ENCODE results near the gene CNBD2. TPM values are rescaled to one million over a fixed set of nuclear protein-coding genes. Genes with fewer than 3 reads are reported as not detected.

The CNBD2 gene
- polyA plus RNA-seq, 1 experiment = 2.4 TPM

- ChIA-PET CTCF (interaction anchor here (0.9 to 14.7 kb wide), 5 partner anchors 8 to 172 kb away, joined by 3 to 498 read pairs (median 7); partner anchors contain the start of gene SCAND1), POLR2A (no interaction called here)
- Histone ChIP-seq H3K27me3 (ENCODE audit: control insufficient read depth, insufficient read depth, low read length) (peaks cover 7% of the 10 kb centered on the region), H3K4me3 (ENCODE audit: low read depth, low read length) (no peak overlapping the region), H3K36me3 (ENCODE audit: control insufficient read depth, insufficient read depth, low read length) (no peaks in the 10 kb centered on the region)
- TF ChIP-seq CTCF (IDR thresholded peaks at IDR 0.05; ENCODE audit: insufficient read depth, low read depth, low read length) = no peak
- DNase-seq (ENCODE audit: low read depth) = no peak
These were observed 16.0 kb downstream of the CNBD2 start for GRCh38 chr20:35984382-35984781.

GRCh38 chr20:35985806-35986205, 17.4 kb downstream of the CNBD2 start:
- no peak for TF ChIP-seq CTCF (IDR thresholded peaks at IDR 0.05; ENCODE audit: insufficient read depth, low read depth, low read length)
- POLR2A ChIA-PET = no interaction called here
- H3K4me3 ChIP-seq (ENCODE audit: low read depth, low read length) = no peak overlapping the region
- no peaks in the 10 kb centered on the region for H3K36me3 ChIP-seq (ENCODE audit: control insufficient read depth, insufficient read depth, low read length)
- no peak for DNase-seq (ENCODE audit: low read depth)
- CTCF ChIA-PET = interaction anchor here (10.6 to 14.7 kb wide), 2 partner anchors 6 to 157 kb away, joined by 131 to 498 read pairs; no protein-coding TSS in a partner anchor
- peaks cover 4% of the 10 kb centered on the region for H3K27me3 ChIP-seq (ENCODE audit: control insufficient read depth, insufficient read depth, low read length)

- no peak for DNase-seq (ENCODE audit: low read depth)
- ChIA-PET POLR2A (no interaction called here), CTCF (interaction anchor here (1.0 to 14.7 kb wide), 6 partner anchors 8 to 451 kb away, joined by 3 to 498 read pairs (median 9); partner anchors contain the start of gene SCAND1)
- Histone ChIP-seq H3K27me3 (ENCODE audit: control insufficient read depth, insufficient read depth, low read length) (no peaks in the 10 kb centered on the region), H3K36me3 (ENCODE audit: control insufficient read depth, insufficient read depth, low read length) (no peaks in the 10 kb centered on the region), H3K4me3 (ENCODE audit: low read depth, low read length) (no peak overlapping the region)
- no peak for TF ChIP-seq CTCF (IDR thresholded peaks at IDR 0.05; ENCODE audit: insufficient read depth, low read depth, low read length)
These were observed 20.6 kb downstream of the CNBD2 start for GRCh38 chr20:35988910-35989463.

GRCh38 chr20:35991142-35991771, 22.9 kb downstream of the CNBD2 start:
- CTCF ChIA-PET = interaction anchor here (0.7 to 14.7 kb wide), 20 partner anchors 8 to 524 kb away, joined by 3 to 498 read pairs (median 6); partner anchors contain the start of gene SCAND1

More at GRCh38 chr20:35991142-35991771, 22.9 kb downstream of the CNBD2 start:
- Histone ChIP-seq H3K36me3 (ENCODE audit: control insufficient read depth, insufficient read depth, low read length) (no peaks in the 10 kb centered on the region), H3K27me3 (ENCODE audit: control insufficient read depth, insufficient read depth, low read length) (no peaks in the 10 kb centered on the region), H3K4me3 (ENCODE audit: low read depth, low read length) (no peak overlapping the region)
- peak; percentile 70 for TF ChIP-seq CTCF (IDR thresholded peaks at IDR 0.05; ENCODE audit: insufficient read depth, low read depth, low read length)
- POLR2A ChIA-PET = no interaction called here
- DNase-seq (ENCODE audit: low read depth) = no peak

Data from BJ (cell line).